PC-9 (cell line): ENCODE measurements around the gene HDAC1. TPM values are rescaled to one million over a fixed set of nuclear protein-coding genes. Genes with fewer than 3 reads are reported as not detected.

Experiments
- BruUV-seq: library from RNA; stranded (reverse); fragments of 400-500 nt; replicated peaks from 2 replicates; lab custom pipeline; 2021; lab: Mats Ljungman, UMichigan
- CTCF ChIA-PET: fragments of 300-600 bp; sonication (Branson Sonifier 250); formaldehyde crosslinking; loops from one replicate; lab custom pipeline; 2022; ENCODE audit warnings: antibody characterized with exemption; lab: Charles Lee
- POLR2A ChIA-PET: fragments of 300-600 bp; sonication (Branson Sonifier 250); formaldehyde crosslinking; loops from one replicate; lab custom pipeline; 2022; ENCODE audit warnings: antibody characterized with exemption; ENCODE audit not compliant: unreplicated experiment; lab: Charles Lee
- DNase-seq, 2 experiments: peaks; one replicate each; pipeline versions ENCODE4 v3.0.0 to v3.0.0-alpha.2; 2015 to 2022; ENCODE audit warnings: mixed read lengths in 1 of 2
- H2AFZ ChIP-seq: fragments of 200-600 bp; sonication (generic); 2 replicates; pipeline ENCODE4 v1.8.1; 2017; ENCODE audit warnings: antibody characterized with exemption
- H3F3A ChIP-seq: fragments of 200-600 bp; sonication (generic); 2 replicates; pipeline ENCODE4 v1.8.1; 2017; ENCODE audit warnings: antibody characterized with exemption, mild to moderate bottlenecking, low read depth; ENCODE audit not compliant: insufficient read depth
- H3K27ac ChIP-seq: fragments of 200-600 bp; sonication (generic); 2 replicates; pipeline ENCODE4 v1.6.1; 2016; ENCODE audit warnings: mixed run types
- H3K27me3 ChIP-seq: fragments of 200-600 bp; sonication (generic); 2 replicates; pipeline ENCODE4 v1.6.1; 2016; ENCODE audit warnings: low read depth, mixed run types; ENCODE audit not compliant: insufficient read depth
- H3K36me3 ChIP-seq: fragments of 200-600 bp; sonication (generic); 2 replicates; pipeline ENCODE4 v1.6.1; 2016; ENCODE audit warnings: low read depth, mixed run types
- H3K4me1 ChIP-seq: fragments of 200-600 bp; sonication (generic); replicated peaks from 2 replicates; pipeline ENCODE4 v1.6.1; 2016; ENCODE audit warnings: mixed run types; ENCODE audit not compliant: insufficient read depth
- H3K4me2 ChIP-seq: fragments of 200-600 bp; sonication (generic); 2 replicates; pipeline ENCODE4 v1.6.1; 2017; ENCODE audit warnings: mixed run types
- H3K4me3 ChIP-seq: fragments of 200-600 bp; sonication (generic); 2 replicates; pipeline ENCODE4 v1.6.1; 2016; ENCODE audit warnings: mixed run types
- H3K79me2 ChIP-seq: fragments of 200-600 bp; sonication (generic); 2 replicates; pipeline ENCODE4 v1.6.1; 2017; ENCODE audit warnings: low read depth, mixed run types
- H3K9me2 ChIP-seq: fragments of 200-600 bp; sonication (generic); 2 replicates; pipeline ENCODE4 v1.8.1; 2017; ENCODE audit warnings: mild to moderate bottlenecking; ENCODE audit not compliant: insufficient read depth
- H3K9me3 ChIP-seq: fragments of 200-600 bp; sonication (generic); 2 replicates; pipeline ENCODE4 v1.8.1; 2016; ENCODE audit warnings: low read depth; ENCODE audit not compliant: insufficient read depth
- H4K20me1 ChIP-seq: fragments of 200-600 bp; sonication (generic); 2 replicates; pipeline ENCODE4 v1.8.1; 2017; ENCODE audit not compliant: insufficient read depth
- CTCF ChIP-seq: fragments of 200-600 bp; sonication (generic); conservative IDR thresholded peaks from 2 replicates; pipeline ENCODE4 v1.6.1; 2017; ENCODE audit warnings: mixed run types, antibody characterized with exemption, mild to moderate bottlenecking, moderate library complexity
- EZH2 ChIP-seq: fragments of 200-600 bp; sonication (generic); IDR thresholded peaks from 2 replicates; pipeline ENCODE4 v1.8.0; 2017; ENCODE audit warnings: antibody characterized with exemption, low read depth
- intact Hi-C: fragments of 100-400 bp; cut with micrococcal nuclease; formaldehyde crosslinking; loops from one replicate; pipeline ENCODE4 v1.10.0; 2022; ENCODE audit not compliant: unreplicated experiment
- total RNA-seq: library from RNA; stranded (reverse); gene quantifications from 2 replicates; pipeline ENCODE4 v1.2.3, GENCODE V29; 2021

Gene HDAC1
- total RNA-seq, 1 experiment from 2014 or later, result 171 TPM

GRCh38 chr1:32305310-32305709, 13.4 kb downstream of the HDAC1 start:
- ChIA-PET POLR2A (no interaction called here), CTCF (no interaction called here)
- Histone ChIP-seq H3K4me2 (no peak overlapping the region), H2AFZ (no peak overlapping the region), H4K20me1 (peaks cover 13% of the 10 kb centered on the region), H3F3A (peaks cover 23% of the 10 kb centered on the region; the same call in 1 of the 2 replicates), H3K79me2 (peaks cover 55% of the 10 kb centered on the region), H3K4me1 (peaks cover 10% of the 10 kb centered on the region; the same call in 1 of the 2 replicates), H3K9me2 (no peaks in the 10 kb centered on the region), H3K9me3 (no peaks in the 10 kb centered on the region), H3K27ac (no peak overlapping the region), H3K27me3 (no peaks in the 10 kb centered on the region), H3K36me3 (peaks cover 40% of the 10 kb centered on the region), H3K4me3 (no peak overlapping the region)
- TF ChIP-seq CTCF, result no peak
- no peak for TF ChIP-seq EZH2
- DNase-seq, result no peak
- no TSS peak for BruUV-seq
- intact Hi-C loops, result no loop called here

GRCh38 chr1:32307324-32307723, 15.4 kb downstream of the HDAC1 start:
- Histone ChIP-seq H3K4me1 (peaks cover 10% of the 10 kb centered on the region; the same call in 1 of the 2 replicates), H3K9me3 (no peaks in the 10 kb centered on the region), H3K9me2 (no peaks in the 10 kb centered on the region), H3K79me2 (peaks cover 67% of the 10 kb centered on the region), H3K27ac (0 out of 2 replicates have a peak overlapping the region, but pooled peaks have one; percentile 4), H4K20me1 (peaks cover 14% of the 10 kb centered on the region), H3K4me2 (no peak overlapping the region; the same call in 1 of the 2 replicates), H3K4me3 (no peak overlapping the region), H2AFZ (no peak overlapping the region), H3K36me3 (peaks cover 40% of the 10 kb centered on the region), H3K27me3 (no peaks in the 10 kb centered on the region), H3F3A (peaks cover 23% of the 10 kb centered on the region; the same call in 1 of the 2 replicates)
- TF ChIP-seq CTCF (no peak), EZH2 (no peak)
- POLR2A ChIA-PET, result interaction anchor here (0.7 kb wide), 1 partner anchor 54 kb away, joined by 3 read pairs; no protein-coding TSS in a partner anchor
- BruUV-seq, result no TSS peak
- CTCF ChIA-PET, result interaction anchor here (0.7 kb wide), 2 partner anchors 28 to 37 kb away, joined by 4 to 5 read pairs; no protein-coding TSS in a partner anchor
- no peak for DNase-seq
- intact Hi-C loops, result no loop called here

GRCh38 chr1:32309960-32310359, 18.1 kb downstream of the HDAC1 start:
- no peak overlapping the region for H3K27ac ChIP-seq
- H3K36me3 ChIP-seq, result peaks cover 13% of the 10 kb centered on the region
- H3F3A ChIP-seq, result peaks cover 23% of the 10 kb centered on the region; the same call in 1 of the 2 replicates
- H2AFZ ChIP-seq, result no peak overlapping the region
- CTCF ChIA-PET, result no interaction called here
- H3K4me1 ChIP-seq, result peaks cover 10% of the 10 kb centered on the region; the same call in 1 of the 2 replicates
- intact Hi-C loops, result no loop called here
- no peak for TF ChIP-seq EZH2
- no peak for TF ChIP-seq CTCF
- BruUV-seq, result no TSS peak
- DNase-seq, result no peak
- H3K79me2 ChIP-seq, result peaks cover 87% of the 10 kb centered on the region
- H3K9me2 ChIP-seq, result no peaks in the 10 kb centered on the region
- no peak overlapping the region for H3K4me2 ChIP-seq
- H4K20me1 ChIP-seq, result peaks cover 22% of the 10 kb centered on the region
- POLR2A ChIA-PET, result no interaction called here
- H3K4me3 ChIP-seq, result no peak overlapping the region
- H3K9me3 ChIP-seq, result no peaks in the 10 kb centered on the region
- no peaks in the 10 kb centered on the region for H3K27me3 ChIP-seq
